GM21619 (cell line): ENCODE data around the gene ATAD3B.
"Not testable (repeated sequence)": the region's sequence is repeated elsewhere in the genome, so short reads cannot be mapped to it uniquely, and the experiment has no call there.

Experiments used
- ATAC-seq: cut with Tn5 transposase; IDR thresholded peaks from one replicate; pipeline ENCODE4 v1.9.1; 2021; ENCODE audit not compliant: unreplicated experiment

ATAD3B gene

GRCh38 chr1:1529936-1530335, 58.4 kb downstream of the ATAD3B start:
- no peak for ATAC-seq

- ATAC-seq: no peak
Measured at GRCh38 chr1:1531947-1532346, 60.4 kb downstream of the ATAD3B start.

- not testable (repeated sequence) for ATAC-seq
Measured at GRCh38 chr1:1533176-1533893, 61.8 kb downstream of the ATAD3B start.

DNA sequence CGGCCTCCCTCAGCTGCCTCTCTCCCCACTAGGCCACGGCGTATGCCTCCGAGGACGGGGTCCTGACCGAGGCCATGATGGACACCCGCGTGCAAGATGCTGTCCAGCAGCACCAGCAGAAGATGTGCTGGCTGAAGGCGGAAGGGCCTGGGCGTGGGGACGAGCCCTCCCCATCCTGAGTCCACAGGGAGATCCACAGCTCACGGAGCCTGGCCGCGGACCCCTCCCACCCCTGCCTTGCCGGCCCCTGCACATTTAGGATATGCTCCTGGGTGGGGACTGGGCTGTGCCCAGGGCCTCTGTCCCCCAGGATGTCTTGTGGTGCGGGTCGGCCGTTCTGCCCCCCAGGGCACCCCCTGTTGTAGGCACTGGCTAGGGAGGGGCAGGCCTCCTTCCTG, 62.3 kb downstream of the ATAD3B start:
- not testable (repeated sequence) for ATAC-seq

DNA sequence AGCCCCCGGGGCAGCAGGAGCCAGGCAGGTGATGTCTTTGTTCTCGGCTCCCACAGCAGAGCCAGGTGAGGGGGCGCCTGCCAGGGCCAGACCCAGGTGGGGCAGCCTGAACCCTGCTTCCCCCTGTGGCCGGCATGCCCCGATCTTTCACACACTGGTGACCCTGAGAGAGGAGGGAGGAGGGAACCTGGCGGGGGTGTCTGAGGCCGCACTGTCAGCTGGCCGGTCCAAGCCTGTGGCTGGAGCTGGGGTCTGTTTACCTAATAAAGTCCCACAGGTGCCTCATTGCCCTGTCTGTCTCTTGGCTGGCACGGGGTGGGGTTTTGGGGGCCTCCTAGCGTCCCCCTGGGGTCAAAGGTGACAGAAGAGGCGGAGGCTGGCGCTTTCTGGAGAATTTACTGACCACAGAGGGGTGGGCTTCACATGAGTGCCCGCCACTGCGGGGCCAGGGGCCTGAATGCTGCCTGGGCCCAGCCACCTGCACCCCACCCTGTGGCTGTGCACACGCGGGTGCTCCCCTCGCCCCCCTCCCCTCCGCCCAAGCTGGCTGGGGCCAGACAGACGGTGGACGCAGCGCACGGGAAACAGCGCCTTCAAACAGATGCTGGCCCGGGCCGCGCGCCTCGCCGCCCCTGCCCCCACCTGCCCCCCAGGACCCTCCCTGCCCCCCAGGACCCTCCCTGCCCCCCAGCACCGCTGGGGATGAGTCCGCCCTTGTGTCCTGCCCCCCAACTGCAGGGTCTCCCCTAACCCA, 63.0 kb downstream of the ATAD3B start:
- no peak for ATAC-seq

DNA sequence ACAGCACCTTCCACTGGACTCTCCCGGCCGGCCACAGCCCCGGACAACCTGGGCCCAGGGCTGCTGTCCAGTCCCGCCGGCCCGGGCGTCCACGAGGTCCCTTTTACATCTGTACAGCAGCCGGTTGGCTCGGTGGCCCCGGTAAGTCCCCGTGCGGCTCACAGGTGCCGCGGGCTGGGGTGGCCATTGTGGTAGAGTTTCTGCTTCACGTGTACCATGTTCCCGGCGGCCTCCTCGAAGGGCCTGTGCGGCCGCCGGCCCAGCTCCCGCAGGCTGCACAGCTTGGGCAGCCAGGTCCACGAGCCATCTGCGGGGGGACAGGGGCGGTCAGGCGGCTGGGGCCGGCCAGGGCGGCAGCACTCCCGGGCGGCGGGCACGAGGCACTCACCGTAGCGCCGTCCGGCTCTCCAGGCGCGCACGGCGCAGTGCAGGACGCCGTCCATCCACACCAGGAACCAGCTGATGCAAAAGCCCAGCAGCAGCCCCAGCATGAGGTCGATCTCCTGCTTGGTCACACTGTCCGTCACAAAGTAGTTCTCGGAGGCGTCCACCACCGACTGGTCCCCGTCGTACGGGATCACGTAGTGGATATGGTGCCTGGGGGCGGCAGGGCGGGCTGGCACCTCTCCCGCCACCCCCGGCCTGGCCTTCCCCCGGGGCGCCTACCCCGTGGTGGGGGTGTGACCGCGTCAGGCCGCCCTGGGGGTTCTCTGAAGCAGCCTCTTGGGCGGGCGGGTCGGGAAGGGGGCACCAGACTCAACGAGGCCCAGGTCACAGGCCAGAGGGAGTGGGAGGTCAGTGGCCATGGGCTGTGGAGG, 63.8 kb downstream of the ATAD3B start:
- ATAC-seq: no peak

- no peak for ATAC-seq
Measured at GRCh38 chr1:1536019-1536937, 64.7 kb downstream of the ATAD3B start.

DNA sequence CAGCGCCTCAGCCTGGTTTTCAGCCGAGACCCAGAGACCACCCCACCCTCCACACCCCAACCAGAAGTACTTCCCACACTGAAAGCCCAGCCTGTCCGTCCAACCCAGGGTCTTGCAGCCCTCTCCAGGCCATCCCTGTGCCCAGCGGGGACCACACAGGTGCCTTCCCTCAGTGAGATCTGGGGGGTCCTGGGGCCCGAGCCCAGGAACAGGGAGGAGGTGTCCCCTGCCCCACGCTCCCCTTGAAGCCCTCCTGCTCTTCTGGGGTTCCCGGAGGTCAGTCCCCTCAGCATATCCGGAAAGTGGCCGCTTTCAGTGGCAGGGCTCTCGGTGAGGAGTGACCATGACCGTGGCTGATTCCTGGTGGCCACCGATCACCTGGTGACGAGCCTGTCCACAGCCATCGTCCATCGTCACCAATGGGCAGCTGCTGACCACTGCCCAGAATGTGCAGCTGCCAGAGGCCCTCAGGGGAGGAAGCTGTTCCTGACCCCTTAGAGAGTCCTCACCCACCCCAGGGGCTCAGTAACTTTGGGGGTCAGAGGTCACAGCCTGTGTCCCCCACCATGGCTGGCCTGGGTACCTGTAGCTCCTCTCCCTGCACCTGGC, 65.5 kb downstream of the ATAD3B start:
- no peak for ATAC-seq

DNA sequence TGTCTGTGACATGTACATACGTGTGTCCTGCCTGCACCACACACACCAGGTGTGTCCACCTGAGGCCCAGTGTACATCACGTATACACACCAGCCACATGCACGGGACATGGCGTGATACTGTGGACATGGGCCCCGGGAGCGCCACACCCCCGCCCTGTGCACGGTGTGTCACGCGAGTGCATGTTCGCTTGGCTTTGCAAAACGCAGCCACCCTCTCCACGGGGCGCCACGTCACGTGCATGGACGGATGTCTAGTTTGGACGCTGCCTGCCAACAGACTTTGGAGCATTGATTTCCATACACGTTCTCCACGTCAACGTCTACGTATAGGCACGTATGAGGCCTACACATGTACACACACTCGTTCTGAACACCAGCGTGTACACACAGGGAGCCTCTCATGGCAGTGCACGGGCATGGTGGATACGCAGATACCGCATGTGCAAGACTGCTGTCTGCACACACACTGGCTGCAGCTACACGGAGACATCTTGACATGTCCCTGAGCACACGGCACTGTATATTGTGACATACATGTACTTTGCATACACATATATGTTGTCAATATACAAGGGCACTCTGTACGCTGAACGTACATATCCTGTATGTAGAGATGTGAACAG, 66.2 kb downstream of the ATAD3B start:
- no peak for ATAC-seq

GRCh38 chr1:1538334-1538733, 66.8 kb downstream of the ATAD3B start:
- ATAC-seq: no peak

GRCh38 chr1:1538989-1539309, 67.4 kb downstream of the ATAD3B start:
- no peak for ATAC-seq

- no peak for ATAC-seq
Measured at GRCh38 chr1:1539310-1540089, 67.9 kb downstream of the ATAD3B start.

- ATAC-seq: no peak
Measured at GRCh38 chr1:1540090-1540817, 68.7 kb downstream of the ATAD3B start, which contains the start of gene TMEM240. TMEM240 (minus strand) TSS chr1:1540624; CDS start chr1:1540346, 278 bp downstream.

DNA sequence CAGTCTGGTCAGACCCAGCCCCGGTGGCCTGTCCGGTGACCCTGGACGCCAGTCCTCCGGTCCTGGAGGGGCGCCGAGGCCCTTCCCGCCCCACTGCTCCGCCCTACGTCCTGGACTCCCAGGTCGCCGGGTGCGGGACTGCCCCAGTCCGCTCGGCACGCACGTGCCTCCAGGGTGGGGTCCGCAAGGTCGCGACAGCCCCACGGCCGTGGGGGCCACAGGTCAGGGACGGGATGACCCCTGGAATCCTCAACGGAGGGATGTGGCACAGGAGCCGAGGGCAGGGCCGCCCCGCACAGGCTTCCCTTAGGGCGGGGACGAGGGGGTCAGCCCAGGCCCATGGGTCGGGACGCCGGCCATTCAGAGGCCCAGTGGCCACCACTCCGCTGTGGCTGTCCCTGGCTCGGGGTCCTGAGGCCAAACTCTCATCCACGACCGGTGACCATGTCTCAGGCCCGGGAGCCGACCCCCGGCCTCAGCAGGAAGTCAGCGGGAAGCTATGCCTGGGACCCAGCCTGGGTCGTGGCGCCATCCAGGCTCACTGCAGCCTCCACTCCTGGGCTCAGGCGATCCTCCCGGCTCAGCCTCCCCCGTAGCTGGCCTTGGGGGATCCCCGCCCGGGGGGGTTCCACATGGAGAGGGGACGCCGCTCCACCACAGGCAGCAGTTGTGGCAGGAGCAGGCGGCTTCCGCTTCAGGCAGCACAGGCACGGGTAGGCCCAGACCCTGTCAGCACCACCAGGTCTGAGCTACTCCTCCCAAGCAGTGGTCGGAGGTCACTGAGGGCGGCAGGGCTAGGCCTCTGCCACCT, 69.5 kb downstream of the ATAD3B start:
- no peak for ATAC-seq

GRCh38 chr1:1541956-1542765, 70.6 kb downstream of the ATAD3B start:
- ATAC-seq: no peak
